Sigmoid colon (tissue), 7 donors: ENCODE results near the gene STEAP1B. TPM values are rescaled to one million over a fixed set of nuclear protein-coding genes. Genes with fewer than 3 reads are reported as not detected.
A peak's percentile ranks its signal among the peaks of the same experiment; 100 is the strongest.
"Not testable (repeated sequence)": the region's sequence is repeated elsewhere in the genome, so short reads cannot be mapped to it uniquely, and the experiment has no call there.

ENCODE experiments used
- DNase-seq: peaks from one replicate; pipeline ENCODE4 v3.0.0-alpha.2; 2019
- H3K27ac ChIP-seq, 4 donors: fragments of 200-600 bp; sonication (generic); one replicate each; pipeline ENCODE4 v1.5.1; 2016 to 2019; ENCODE audit warnings: mild to moderate bottlenecking in 1 of 4
- H3K27me3 ChIP-seq, 3 donors: fragments of 200-600 bp; sonication (generic); one replicate each; pipeline ENCODE4 v1.5.1; 2019; ENCODE audit warnings: mild to moderate bottlenecking in 1 of 3
- H3K36me3 ChIP-seq, 4 donors: fragments of 200-600 bp; sonication (generic); one replicate each; pipeline ENCODE4 v1.5.1; 2016 to 2019
- H3K4me1 ChIP-seq, 4 donors: fragments of 200-600 bp; sonication (generic); one replicate each; pipeline ENCODE4 v1.5.1; 2017 to 2019
- H3K4me3 ChIP-seq, 4 donors: fragments of 200-600 bp; sonication (generic); one replicate each; pipeline ENCODE4 v1.5.1; 2017 to 2019; ENCODE audit warnings: mild to moderate bottlenecking in 2 of 4, moderate library complexity in 1 of 4
- H3K9me3 ChIP-seq, 4 donors: fragments of 200-600 bp in 3 of 4; sonication (generic) in 3 of 4; one replicate each; pipeline versions ENCODE4 v1.5.1 to v1.6.1; 2013 to 2019
- EP300 ChIP-seq, 4 donors: sonication (generic); formaldehyde crosslinking; IDR thresholded peaks; one replicate each; pipeline ENCODE4 v1.6.1; 2017; ENCODE audit warnings: antibody characterized with exemption in 4 of 4
- POLR2A ChIP-seq, 2 donors: fragments of 450-650 bp; IDR thresholded peaks; one replicate each; pipeline ENCODE4 v1.6.1; 2016; ENCODE audit warnings: antibody characterized with exemption in 2 of 2, mild to moderate bottlenecking in 2 of 2, moderate library complexity in 2 of 2
- POLR2AphosphoS5 ChIP-seq, 4 donors: sonication (generic); formaldehyde crosslinking; IDR thresholded peaks; one replicate each; pipeline ENCODE4 v1.6.1; 2017; ENCODE audit warnings: antibody characterized with exemption in 4 of 4
- WGBS, 2 donors: extraction: QIAGEN DNeasy Blood & Tissue Kit; methylation state at CpG; one replicate each; pipeline ENCODE4 v1.1.7; 2013; 5-methylcytosine and 5-hydroxymethylcytosine counted together
- intact Hi-C: fragments of 100-400 bp; cut with DNase I; formaldehyde crosslinking; loops from one replicate; pipeline ENCODE4 v1.15.1; 2023
- polyA plus RNA-seq, 3 donors: library from polyadenylated mRNA; stranded (reverse); fragments of 200-250 nt; gene quantifications; one replicate each; pipeline ENCODE4 v1.2.3, GENCODE V29; 2013
- total RNA-seq, 4 donors: library from RNA; depleted of rRNA; stranded (reverse); fragments of >200 nt; gene quantifications; one replicate each; pipeline ENCODE4 v1.1.0, GENCODE V29; 2016
- TF ChIP-seq, protein P1 (sequence below), 4 experiments: fragments of 450-650 bp in 3 of 4; fragments of 200-600 bp in 1 of 4; IDR thresholded peaks; one replicate each; pipeline ENCODE4 v1.5.1; 2016 to 2019; ENCODE audit warnings: antibody characterized with exemption in 4 of 4, mild to moderate bottlenecking in 3 of 4, moderate library complexity in 2 of 4
- donor health status: healthy with polysubstance abuse.
- donor health status: Bipolar disorder and iron deficiency.
- donor health status: healthy.

Gene STEAP1B
- total and polyA plus RNA-seq, 7 donors: 0.33 to 2.1 (median 1.3) TPM; not detected in 1

DNA sequence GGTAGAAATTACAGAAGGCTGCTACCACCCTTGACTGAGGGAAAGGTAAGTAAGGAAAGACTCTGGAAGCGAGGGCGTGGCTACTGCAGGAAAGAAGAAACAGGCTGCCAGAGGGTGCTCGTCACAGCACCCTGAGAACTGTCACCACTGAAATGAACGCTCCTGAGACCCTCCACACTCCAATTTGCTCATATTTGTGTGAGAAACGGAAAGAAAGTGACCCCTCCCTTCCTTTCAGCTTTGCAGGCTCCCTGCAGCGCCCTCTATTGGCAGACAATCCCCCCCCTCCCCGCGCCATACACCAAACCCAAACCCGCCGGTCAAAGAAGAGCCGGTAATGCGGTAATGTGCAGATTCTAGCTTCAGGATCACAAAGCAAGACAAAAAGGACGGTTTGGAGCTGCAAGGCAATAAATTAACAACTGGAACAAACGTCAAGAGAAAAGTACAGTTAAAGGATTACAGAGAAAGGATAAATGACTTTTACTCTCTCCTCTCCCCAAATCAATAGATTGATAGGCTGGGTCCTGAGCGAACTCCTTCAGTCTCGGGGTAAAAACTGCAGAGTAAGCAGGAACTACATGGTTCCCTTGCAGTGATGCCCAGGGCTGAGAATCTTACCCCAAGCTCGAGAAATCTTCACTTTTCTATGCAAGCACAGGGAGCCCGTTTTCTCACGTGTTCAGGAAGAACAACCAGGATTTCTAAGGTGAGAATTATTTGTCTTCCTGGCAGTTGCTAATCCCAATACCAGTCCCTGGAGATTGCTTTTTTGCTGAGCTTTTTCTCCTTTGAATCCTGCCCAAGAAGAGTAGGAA, 47.6 kb downstream of the STEAP1B start:
- no peaks in the 10 kb centered on the region for H3K9me3 ChIP-seq
- H3K36me3 ChIP-seq: no peaks in the 10 kb centered on the region
- no peak for DNase-seq
- H3K27me3 ChIP-seq: peaks cover 0 to 4% (median 0%) of the 10 kb centered on the region in 3 donors
- no peak overlapping the region for H3K27ac ChIP-seq
- H3K4me3 ChIP-seq: no peak overlapping the region
- intact Hi-C loops: no loop called here
- H3K4me1 ChIP-seq: no peaks in the 10 kb centered on the region
- WGBS, 2 donors: 21 to 24% methylated on average over 19 of the region's 19 CpGs
- TF ChIP-seq, protein P1, sequence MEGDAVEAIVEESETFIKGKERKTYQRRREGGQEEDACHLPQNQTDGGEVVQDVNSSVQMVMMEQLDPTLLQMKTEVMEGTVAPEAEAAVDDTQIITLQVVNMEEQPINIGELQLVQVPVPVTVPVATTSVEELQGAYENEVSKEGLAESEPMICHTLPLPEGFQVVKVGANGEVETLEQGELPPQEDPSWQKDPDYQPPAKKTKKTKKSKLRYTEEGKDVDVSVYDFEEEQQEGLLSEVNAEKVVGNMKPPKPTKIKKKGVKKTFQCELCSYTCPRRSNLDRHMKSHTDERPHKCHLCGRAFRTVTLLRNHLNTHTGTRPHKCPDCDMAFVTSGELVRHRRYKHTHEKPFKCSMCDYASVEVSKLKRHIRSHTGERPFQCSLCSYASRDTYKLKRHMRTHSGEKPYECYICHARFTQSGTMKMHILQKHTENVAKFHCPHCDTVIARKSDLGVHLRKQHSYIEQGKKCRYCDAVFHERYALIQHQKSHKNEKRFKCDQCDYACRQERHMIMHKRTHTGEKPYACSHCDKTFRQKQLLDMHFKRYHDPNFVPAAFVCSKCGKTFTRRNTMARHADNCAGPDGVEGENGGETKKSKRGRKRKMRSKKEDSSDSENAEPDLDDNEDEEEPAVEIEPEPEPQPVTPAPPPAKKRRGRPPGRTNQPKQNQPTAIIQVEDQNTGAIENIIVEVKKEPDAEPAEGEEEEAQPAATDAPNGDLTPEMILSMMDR (IDR thresholded peaks at IDR 0.05): peak in 2 of 4 experiments; percentile 16 to 36
- no peak for TF ChIP-seq POLR2A (IDR thresholded peaks at IDR 0.05)

DNA sequence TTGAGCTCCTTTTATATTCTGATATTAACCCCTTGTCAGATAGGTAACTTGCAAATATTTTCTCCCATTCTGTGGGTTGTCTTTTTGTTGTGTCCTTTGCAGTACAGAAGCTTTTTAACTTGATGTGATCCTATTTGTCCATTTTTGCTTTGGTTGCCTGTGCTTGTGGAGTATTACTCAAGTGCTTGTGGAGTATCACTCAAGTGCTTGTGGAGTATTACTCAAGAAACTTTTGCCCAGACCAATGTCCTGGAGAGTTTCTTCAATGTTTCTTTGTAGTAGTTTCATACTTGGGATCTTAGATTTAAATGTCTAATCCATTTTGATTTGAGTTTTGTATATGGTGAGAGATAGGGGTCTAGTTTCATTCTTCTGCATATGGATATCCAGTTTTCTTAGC, 50.0 kb downstream of the STEAP1B start:
- H3K36me3 ChIP-seq, DNase-seq, intact Hi-C loops, H3K27ac ChIP-seq, H3K27me3 ChIP-seq, H3K9me3 ChIP-seq, H3K4me3 ChIP-seq: not testable (repeated sequence)
- peaks cover 0 to 10% (median 7%) of the 10 kb centered on the region in 4 donors for H3K4me1 ChIP-seq

DNA sequence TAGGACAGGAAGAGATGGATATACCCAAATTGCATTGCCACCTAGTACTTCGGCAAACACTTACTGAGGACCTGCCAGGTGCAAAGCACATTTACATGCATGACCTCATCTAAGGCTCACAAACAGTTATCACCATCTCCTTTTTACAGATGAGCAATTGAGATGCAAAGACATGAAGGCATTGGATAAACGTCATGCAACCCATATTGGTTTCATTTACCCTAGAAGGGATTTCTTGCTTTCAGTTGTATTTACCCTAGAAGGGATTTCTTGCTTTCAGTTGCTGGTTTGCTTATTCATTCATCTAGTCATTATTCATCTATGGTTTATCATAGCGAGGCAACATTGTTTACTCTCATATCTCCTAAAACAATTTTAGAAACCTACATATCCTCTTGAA, 52.2 kb downstream of the STEAP1B start:
- 57 to 81% methylated on average over 3 of the region's 3 CpGs for WGBS, 2 donors
- intact Hi-C loops: no loop called here
- no peak for DNase-seq

DNA sequence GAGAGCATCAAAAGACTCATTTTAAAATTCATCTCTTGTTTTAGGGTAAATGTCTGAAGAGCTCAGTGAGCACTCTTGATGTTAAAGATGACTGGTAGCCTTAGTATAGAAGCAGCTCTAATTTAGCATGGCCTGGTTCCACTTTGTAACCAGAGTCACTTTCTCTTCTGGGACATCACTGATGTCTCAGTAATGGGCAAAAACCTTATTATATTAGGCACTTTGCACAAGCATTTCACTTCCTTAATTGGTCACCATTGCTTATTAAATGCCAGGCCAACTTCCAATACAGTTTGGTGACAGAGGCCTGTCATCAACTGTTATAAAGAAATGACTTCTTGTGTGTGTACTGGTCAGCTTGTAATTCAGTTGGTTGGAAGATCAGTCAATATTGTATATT, 53.0 kb downstream of the STEAP1B start:
- Histone ChIP-seq H3K36me3 (no peaks in the 10 kb centered on the region), H3K27me3 (no peaks in the 10 kb centered on the region), H3K4me3 (no peak overlapping the region), H3K4me1 (peaks cover 0 to 12% (median 8%) of the 10 kb centered on the region in 4 donors), H3K9me3 (no peaks in the 10 kb centered on the region), H3K27ac (no peak overlapping the region)
- TF ChIP-seq EP300 (IDR thresholded peaks at IDR 0.05): no peak
- no peak for TF ChIP-seq POLR2A (IDR thresholded peaks at IDR 0.05)
- TF ChIP-seq, protein P1 (IDR thresholded peaks at IDR 0.05): no peak
- no peak for TF ChIP-seq POLR2AphosphoS5 (IDR thresholded peaks at IDR 0.05)
- intact Hi-C loops: no loop called here
- no peak for DNase-seq

More for the DNA sequence above, 52.2 kb downstream of the STEAP1B start:
- Histone ChIP-seq H3K27me3 (peaks cover 0 to 4% (median 0%) of the 10 kb centered on the region in 3 donors), H3K9me3 (no peaks in the 10 kb centered on the region), H3K4me3 (no peak overlapping the region), H3K36me3 (no peaks in the 10 kb centered on the region), H3K27ac (no peak overlapping the region), H3K4me1 (peaks cover 0 to 12% (median 8%) of the 10 kb centered on the region in 4 donors)
- no peak for TF ChIP-seq EP300 (IDR thresholded peaks at IDR 0.05)
- TF ChIP-seq, protein P1 (IDR thresholded peaks at IDR 0.05): no peak
- no peak for TF ChIP-seq POLR2A (IDR thresholded peaks at IDR 0.05)
- no peak for TF ChIP-seq POLR2AphosphoS5 (IDR thresholded peaks at IDR 0.05)

DNA sequence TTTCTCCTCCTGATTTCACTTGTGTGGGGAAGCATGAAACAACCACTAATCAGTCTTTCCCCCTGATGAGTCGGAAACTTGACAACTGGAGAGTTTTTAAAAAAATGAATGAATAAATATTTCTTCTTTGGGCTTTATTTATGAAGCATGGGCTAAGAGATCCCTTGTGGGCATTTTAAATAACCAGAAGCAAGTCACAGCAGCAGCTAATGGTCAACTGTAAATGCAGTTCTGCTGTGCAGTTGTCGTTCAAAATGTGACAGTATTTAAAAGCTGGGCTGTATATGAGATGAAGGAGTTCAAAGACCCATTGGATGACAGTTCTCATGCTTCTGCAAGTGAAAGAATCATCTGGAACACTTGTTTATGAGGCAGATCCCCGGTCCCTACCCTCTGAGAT, 54.1 kb downstream of the STEAP1B start:
- H3K27me3 ChIP-seq: no peaks in the 10 kb centered on the region
- no peak for DNase-seq
- H3K4me1 ChIP-seq: peaks cover 0 to 12% (median 8%) of the 10 kb centered on the region in 4 donors
- TF ChIP-seq EP300 (IDR thresholded peaks at IDR 0.05) (no peak), POLR2AphosphoS5 (IDR thresholded peaks at IDR 0.05) (no peak), POLR2A (IDR thresholded peaks at IDR 0.05) (no peak)
- TF ChIP-seq, protein P1 (IDR thresholded peaks at IDR 0.05): no peak
- intact Hi-C loops: no loop called here
- WGBS, 2 donors: 50 to 70% methylated on average over 3 of the region's 3 CpGs
- H3K36me3 ChIP-seq: no peaks in the 10 kb centered on the region
- no peak overlapping the region for H3K4me3 ChIP-seq
- peak overlapping the region in 1 of 4 donors; percentile 41 for H3K27ac ChIP-seq
- H3K9me3 ChIP-seq: no peaks in the 10 kb centered on the region
